ENCODE data around the gene SOX14.

Gene SOX14

GRCh38 chr3:137768361-137769321, 4.5 kb downstream of the SOX14 start:
- no peak for DNase-seq

- DNase-seq: no peak
Measured at GRCh38 chr3:137769322-137770065, 5.4 kb downstream of the SOX14 start.

- no peak for DNase-seq
Measured at GRCh38 chr3:137770066-137770834, 6.1 kb downstream of the SOX14 start.

GRCh38 chr3:137770835-137771399, 6.8 kb downstream of the SOX14 start:
- no peak for DNase-seq

- no peak for DNase-seq
Measured at GRCh38 chr3:137771401-137772213, 7.5 kb downstream of the SOX14 start.

- no peak for DNase-seq
Measured at GRCh38 chr3:137772214-137772955, 8.3 kb downstream of the SOX14 start.

GRCh38 chr3:137778941-137779340, 14.8 kb downstream of the SOX14 start:
- DNase-seq: no peak

- no peak for DNase-seq
Measured at GRCh38 chr3:137787529-137787928, 23.4 kb downstream of the SOX14 start.

- no peak for DNase-seq
Measured at GRCh38 chr3:137789236-137789635, 25.1 kb downstream of the SOX14 start.

- DNase-seq: no peak
Measured at GRCh38 chr3:137792626-137793271, 28.6 kb downstream of the SOX14 start.

GRCh38 chr3:137796993-137797392, 32.9 kb downstream of the SOX14 start:
- DNase-seq: no peak

GRCh38 chr3:137803215-137803614, 39.1 kb downstream of the SOX14 start:
- DNase-seq: no peak

- no peak for DNase-seq
Measured at GRCh38 chr3:137807998-137808397, 43.9 kb downstream of the SOX14 start.

- no peak for DNase-seq
Measured at GRCh38 chr3:137809509-137809908, 45.4 kb downstream of the SOX14 start.

- DNase-seq: no peak
Measured at GRCh38 chr3:137812023-137812422, 47.9 kb downstream of the SOX14 start.

- no peak for DNase-seq
Measured at GRCh38 chr3:137815251-137815650, 51.1 kb downstream of the SOX14 start.

All from NCI-H2081 treated with DMSO at 0.1 percent for 48 hours (cell line).